Esophagus squamous epithelium (tissue), 4 donors: ENCODE results near the gene SOX21.

ENCODE experiments used
- CTCF ChIP-seq, 6 experiments: fragments of 450-650 bp in 4 of 6; fragments of 200-600 bp in 2 of 6; sonication (generic) in 2 of 6; IDR thresholded peaks; one replicate each; pipeline ENCODE4 v1.5.1; 2016 to 2019; ENCODE audit warnings: antibody characterized with exemption in 6 of 6, mild to moderate bottlenecking in 4 of 6, moderate library complexity in 4 of 6
- POLR2A ChIP-seq, 4 donors: fragments of 450-650 bp; IDR thresholded peaks; one replicate each; pipeline ENCODE4 v1.6.1; 2017; ENCODE audit warnings: antibody characterized with exemption in 4 of 4, mild to moderate bottlenecking in 4 of 4, moderate library complexity in 3 of 4

GRCh38 chr13:94677799-94678198 is 34.5 kb downstream of the SOX21 start:
- TF ChIP-seq CTCF (IDR thresholded peaks at IDR 0.05) (no peak), POLR2A (IDR thresholded peaks at IDR 0.05) (no peak)
